ENCODE data around the gene OR2B6. TPM values are rescaled to one million over a fixed set of nuclear protein-coding genes. Genes with fewer than 3 reads are reported as not detected.

Gene OR2B6
- total and polyA plus RNA-seq, 2 of the 8 experiments (the other 6 are each of a cell fraction or from before 2014, with no cell fraction given): 0.26 TPM; not detected in 1

DNA sequence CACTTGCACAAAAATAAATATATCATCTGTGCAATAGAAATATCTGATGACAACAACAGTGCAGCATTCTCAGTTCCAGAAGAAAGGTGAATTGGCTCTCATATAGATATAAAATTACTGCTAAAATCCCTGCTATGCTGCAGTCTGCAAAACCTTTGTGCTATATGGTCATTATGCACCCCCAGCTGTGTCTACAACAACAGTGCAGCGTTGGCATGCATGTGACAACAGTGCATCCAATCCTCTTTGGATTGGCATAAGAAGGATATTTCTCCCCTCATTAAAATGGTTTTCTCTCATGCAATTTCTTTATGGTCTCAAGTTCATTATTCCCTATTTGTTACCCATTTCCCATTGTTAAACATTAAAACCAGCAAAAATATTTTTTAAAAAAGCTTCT, 23.1 kb downstream of the OR2B6 start:
- no peak overlapping the region for H3K4ac ChIP-seq (replicated peaks; ENCODE audit: insufficient read length, low read depth, low read length)
- H2BK120ac ChIP-seq (replicated peaks; ENCODE audit: low read depth, low read length): no peak overlapping the region
- no peak overlapping the region for H4K8ac ChIP-seq (ENCODE audit: extremely low read depth, insufficient read depth, low read length)
- no peak overlapping the region for H2BK12ac ChIP-seq (ENCODE audit: low read depth, low read length)
- H3K9ac ChIP-seq (replicated peaks in 1 of 4; ENCODE audit: extremely low read depth in 1 of 4, low read depth in 3 of 4, low read length in 3 of 4): no peak overlapping the region
- no peaks in the 10 kb centered on the region for H4K20me1 ChIP-seq (replicated peaks in 1 of 2; ENCODE audit: control insufficient read depth in 1 of 2, insufficient read depth in 2 of 2, low read length in 2 of 2)
- ChIA-PET POLR2A (ENCODE audit: partially characterized antibody) (no interaction called here), CTCF (ENCODE audit: partially characterized antibody) (no interaction called here)
- H3K9me3 ChIP-seq (ENCODE audit: insufficient read depth in 2 of 2, low read depth in 1 of 2, low read length in 1 of 2): no peaks in the 10 kb centered on the region
- no peak overlapping the region for H3K27ac ChIP-seq (ENCODE audit: low read depth, low read length)
- H2AK5ac ChIP-seq (ENCODE audit: low read depth, low read length): no peak overlapping the region
- H3K23ac ChIP-seq (ENCODE audit: insufficient read length): no peak overlapping the region
- H3K4me1 ChIP-seq (replicated peaks in 1 of 4; ENCODE audit: control insufficient read depth in 3 of 4, insufficient read depth in 4 of 4, low read length in 3 of 4): no peaks in the 10 kb centered on the region
- 84% methylated on average over 1 of the region's 1 CpG; no CpG with 5 or more reads in 1 of the 2 experiments for WGBS, 2 experiments (ENCODE audit: extremely low coverage in 1 of 2, insufficient coverage in 1 of 2, insufficient read length in 1 of 2, insufficient replicate concordance in 2 of 2, low coverage in 1 of 2, low lambda C conversion rate in 2 of 2, missing lambda C conversion rate in 1 of 2)
- H3K27me3 ChIP-seq (replicated peaks in 1 of 4; ENCODE audit: control insufficient read depth in 3 of 4, extremely low read depth in 1 of 4, insufficient read depth in 3 of 4, low read length in 3 of 4): no peaks in the 10 kb centered on the region
- H3K14ac ChIP-seq (ENCODE audit: insufficient read length): no peak overlapping the region
- H3K18ac ChIP-seq (ENCODE audit: extremely low read depth, low read length): no peak overlapping the region
- no peaks in the 10 kb centered on the region for H3K79me2 ChIP-seq (ENCODE audit: control insufficient read depth in 1 of 2, insufficient read depth in 2 of 2, low read length in 2 of 2)
- no peak for DNase-seq (ENCODE audit: low read depth in 1 of 2, low spot score in 2 of 2)
- no peak overlapping the region for H2BK20ac ChIP-seq (ENCODE audit: low read length)
- no peaks in the 10 kb centered on the region for H3K23me2 ChIP-seq (ENCODE audit: low read depth, low read length)
- H2BK5ac ChIP-seq (ENCODE audit: low read depth, low read length): no peak overlapping the region
- no peaks in the 10 kb centered on the region for H3K36me3 ChIP-seq (ENCODE audit: control insufficient read depth in 2 of 4, insufficient read depth in 4 of 4, low read length in 3 of 4)
- no peak overlapping the region for H2BK15ac ChIP-seq (ENCODE audit: low read length)
- no peak overlapping the region for H3K4me3 ChIP-seq (ENCODE audit: extremely low read depth in 1 of 4, insufficient read depth in 2 of 4, low read depth in 3 of 4, low read length in 4 of 4)
- H2AFZ ChIP-seq (ENCODE audit: low read length): no peak overlapping the region
- H3K79me1 ChIP-seq (ENCODE audit: low read depth, low read length): no peaks in the 10 kb centered on the region
- H3K4me2 ChIP-seq (ENCODE audit: insufficient read depth in 1 of 2, low read depth in 2 of 2, low read length in 2 of 2): no peak overlapping the region
- no peak overlapping the region for H4K91ac ChIP-seq (replicated peaks; ENCODE audit: insufficient read length, low read length)
- H4K5ac ChIP-seq (ENCODE audit: insufficient read length, low read depth, low read length): no peak overlapping the region
- FAIRE-seq: no peak
- no peak overlapping the region for H3K56ac ChIP-seq (replicated peaks; ENCODE audit: insufficient read length, low read depth, low read length)
- TF ChIP-seq SIRT6 (IDR thresholded peaks at IDR 0.05; ENCODE audit: low read length): no peak
- TF ChIP-seq NRF1 (IDR thresholded peaks at IDR 0.05; ENCODE audit: low read depth, low read length): no peak
- no peak for TF ChIP-seq CHD2 (IDR thresholded peaks at IDR 0.05; ENCODE audit: low read length)
- no peak for TF ChIP-seq EGR1 (IDR thresholded peaks at IDR 0.05; ENCODE audit: borderline replicate concordance, low read depth, low read length)
- TF ChIP-seq SP1 (IDR thresholded peaks at IDR 0.05; ENCODE audit: low read depth, low read length): no peak
- no peak for TF ChIP-seq BACH1 (IDR thresholded peaks at IDR 0.05; ENCODE audit: low read length)
- TF ChIP-seq YY1 (IDR thresholded peaks at IDR 0.05; ENCODE audit: low read depth, low read length): no peak
- TF ChIP-seq SIX5 (IDR thresholded peaks at IDR 0.05; ENCODE audit: low read depth, low read length): no peak
- TF ChIP-seq POLR2A (IDR thresholded peaks at IDR 0.05; ENCODE audit: control extremely low read depth in 1 of 2, low read depth in 2 of 2, low read length in 2 of 2): no peak
- TF ChIP-seq SP4 (IDR thresholded peaks at IDR 0.05; ENCODE audit: low read length): no peak
- TF ChIP-seq, protein P1, sequence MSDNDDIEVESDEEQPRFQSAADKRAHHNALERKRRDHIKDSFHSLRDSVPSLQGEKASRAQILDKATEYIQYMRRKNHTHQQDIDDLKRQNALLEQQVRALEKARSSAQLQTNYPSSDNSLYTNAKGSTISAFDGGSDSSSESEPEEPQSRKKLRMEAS (IDR thresholded peaks at IDR 0.05): no peak
- TF ChIP-seq SIN3A (conservative IDR thresholded peaks at IDR 0.05 in 1 of 2, IDR thresholded peaks at IDR 0.05 in 1 of 2; ENCODE audit: low read depth in 1 of 2, low read length in 2 of 2): no peak
- TF ChIP-seq JUND (IDR thresholded peaks at IDR 0.05; ENCODE audit: low read length): no peak
- TF ChIP-seq CREB1 (IDR thresholded peaks at IDR 0.05): no peak
- no peak for TF ChIP-seq KDM4A (IDR thresholded peaks at IDR 0.05; ENCODE audit: low read depth, low read length, severe bottlenecking)
- no peak for TF ChIP-seq HDAC6 (IDR thresholded peaks at IDR 0.05; ENCODE audit: low read depth, low read length)
- no peak for TF ChIP-seq KDM1A (IDR thresholded peaks at IDR 0.05; ENCODE audit: borderline replicate concordance, low read length)
